Activated CD4-positive, alpha-beta T cell treated with anti-CD3 and anti-CD28 coated beads for 48 hours (primary cell): Measurements from ENCODE around the gene SYTL4.
"Not testable (repeated sequence)": the region's sequence is repeated elsewhere in the genome, so short reads cannot be mapped to it uniquely, and the experiment has no call there.

Source experiments
- DNase-seq: peaks from one replicate; pipeline ENCODE4 v3.0.0-alpha.2; 2020

Gene SYTL4

GRCh38 chrX:100731441-100732281 is at the start of gene SYTL4:
Gene SYTL4 (minus strand): TSS chrX:100732121. CDS start chrX:100702037, 30,084 bp downstream.
- no peak for DNase-seq

GRCh38 chrX:100769439-100769838 is 37.5 kb upstream of the SYTL4 start:
- DNase-seq: not testable (repeated sequence)

- peak; percentile 88 for DNase-seq
These were observed 36.9 kb upstream of the SYTL4 start for GRCh38 chrX:100768679-100769338.

- no peak for DNase-seq
These were observed 19.0 kb upstream of the SYTL4 start for GRCh38 chrX:100750883-100751282.

GRCh38 chrX:100748108-100748507 is 16.2 kb upstream of the SYTL4 start:
- no peak for DNase-seq

GRCh38 chrX:100747703-100748102 is 15.8 kb upstream of the SYTL4 start:
- no peak for DNase-seq

GRCh38 chrX:100747090-100747489 is 15.2 kb upstream of the SYTL4 start:
- DNase-seq: no peak

- DNase-seq: no peak
These were observed 14.1 kb upstream of the SYTL4 start for GRCh38 chrX:100745806-100746537.

- no peak for DNase-seq
These were observed 13.3 kb upstream of the SYTL4 start for GRCh38 chrX:100745205-100745604.

- no peak for DNase-seq
These were observed 11.2 kb upstream of the SYTL4 start for GRCh38 chrX:100743009-100743607.

- not testable (repeated sequence) for DNase-seq
These were observed 7.9 kb downstream of the SYTL4 start for GRCh38 chrX:100724006-100724405.

GRCh38 chrX:100721328-100721727 is 10.6 kb downstream of the SYTL4 start:
- DNase-seq: no peak

- no peak for DNase-seq
These were observed 11.6 kb downstream of the SYTL4 start for GRCh38 chrX:100720301-100720700.

- DNase-seq: no peak
These were observed 12.8 kb downstream of the SYTL4 start for GRCh38 chrX:100719139-100719538.

- no peak for DNase-seq
These were observed 14.6 kb downstream of the SYTL4 start for GRCh38 chrX:100717363-100717762.

GRCh38 chrX:100710816-100711215 is 21.1 kb downstream of the SYTL4 start:
- DNase-seq: no peak

GRCh38 chrX:100704581-100705203 is 27.2 kb downstream of the SYTL4 start:
- no peak for DNase-seq

- no peak for DNase-seq
These were observed 31.1 kb downstream of the SYTL4 start for GRCh38 chrX:100700809-100701208.

GRCh38 chrX:100698551-100698950 is 33.4 kb downstream of the SYTL4 start:
- no peak for DNase-seq

GRCh38 chrX:100696699-100697351 is 35.1 kb downstream of the SYTL4 start:
- no peak for DNase-seq

- DNase-seq: no peak
These were observed 35.9 kb downstream of the SYTL4 start for GRCh38 chrX:100695991-100696390.

GRCh38 chrX:100695302-100695701 is 36.6 kb downstream of the SYTL4 start:
- DNase-seq: peak; percentile 25
